NOMO-1 (cell line): ENCODE measurements around the gene ASTN1.

Source experiments
- DNase-seq, 2 experiments: peaks; one replicate each; lab custom pipeline; 2025; ENCODE audit not compliant: unreplicated experiment in 2 of 2; lab: John Stamatoyannopoulos, UW

The ASTN1 gene

GRCh38 chr1:177045151-177045550 is 119.4 kb downstream of the ASTN1 start:
- no peak for DNase-seq

- no peak for DNase-seq
Measured at GRCh38 chr1:177044390-177044789, 120.1 kb downstream of the ASTN1 start.

- DNase-seq = no peak
Measured at GRCh38 chr1:177043597-177043996, 120.9 kb downstream of the ASTN1 start.

- no peak for DNase-seq
Measured at GRCh38 chr1:177035586-177035985, 128.9 kb downstream of the ASTN1 start.

GRCh38 chr1:177033628-177034027 is 130.9 kb downstream of the ASTN1 start:
- DNase-seq = no peak

GRCh38 chr1:177032434-177032833 is 132.1 kb downstream of the ASTN1 start:
- DNase-seq = no peak

GRCh38 chr1:177024623-177025022 is 139.9 kb downstream of the ASTN1 start:
- no peak for DNase-seq

- DNase-seq = no peak
Measured at GRCh38 chr1:177023726-177024125, 140.8 kb downstream of the ASTN1 start.

- no peak for DNase-seq
Measured at GRCh38 chr1:177023249-177023648, 141.3 kb downstream of the ASTN1 start.

GRCh38 chr1:177021687-177022086 is 142.8 kb downstream of the ASTN1 start:
- DNase-seq = no peak

- no peak for DNase-seq
Measured at GRCh38 chr1:177020851-177021589, 143.5 kb downstream of the ASTN1 start.

- no peak for DNase-seq
Measured at GRCh38 chr1:177017287-177017852, 147.1 kb downstream of the ASTN1 start.

GRCh38 chr1:177014325-177014724 is 150.2 kb downstream of the ASTN1 start:
- no peak for DNase-seq

GRCh38 chr1:177012342-177012925 is 152.1 kb downstream of the ASTN1 start:
- no peak for DNase-seq

- DNase-seq = no peak
Measured at GRCh38 chr1:177011508-177011907, 153.0 kb downstream of the ASTN1 start.

- DNase-seq = no peak
Measured at GRCh38 chr1:177010211-177010825, 154.2 kb downstream of the ASTN1 start.

- no peak for DNase-seq
Measured at GRCh38 chr1:177008653-177009052, 155.9 kb downstream of the ASTN1 start.

- no peak for DNase-seq
Measured at GRCh38 chr1:177007437-177008161, 156.9 kb downstream of the ASTN1 start.

GRCh38 chr1:177002891-177003290 is 161.6 kb downstream of the ASTN1 start:
- no peak for DNase-seq

- no peak for DNase-seq
Measured at GRCh38 chr1:177001556-177001955, 163.0 kb downstream of the ASTN1 start.

GRCh38 chr1:176998183-176998795 is 166.2 kb downstream of the ASTN1 start:
- no peak for DNase-seq
